ENCODE measurements around the gene CDC42EP2.

Gene CDC42EP2

DNA sequence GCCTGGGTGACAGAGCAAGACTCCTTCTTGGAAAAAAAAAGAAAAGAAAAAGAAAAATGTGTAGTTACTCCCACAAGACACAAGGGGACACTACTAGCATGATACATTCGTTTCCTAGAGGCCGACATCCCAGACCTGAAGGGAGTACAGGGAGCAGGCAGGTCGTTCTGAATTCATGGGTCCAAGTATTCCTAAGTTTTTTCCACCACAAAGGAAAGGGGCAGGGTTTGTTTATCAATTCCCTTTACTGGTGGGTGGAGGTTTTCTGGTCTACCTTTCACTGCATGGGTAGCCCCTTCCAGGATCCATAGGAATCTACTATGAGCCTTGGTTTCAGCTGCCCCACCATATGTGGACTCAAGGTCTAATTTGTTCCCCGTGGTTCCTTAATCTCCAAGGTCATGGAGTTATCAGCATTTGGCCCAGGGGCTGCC, 51.7 kb downstream of the CDC42EP2 start:
- TF ChIP-seq RAD21 (IDR thresholded peaks at IDR 0.05; ENCODE audit: low read depth) (peak; percentile 96), YY1 (IDR thresholded peaks at IDR 0.05; ENCODE audit: low read depth) (no peak), TEAD4 (IDR thresholded peaks at IDR 0.05) (0 out of 2 replicates have a peak, but pooled peaks have one; percentile 19)

DNA sequence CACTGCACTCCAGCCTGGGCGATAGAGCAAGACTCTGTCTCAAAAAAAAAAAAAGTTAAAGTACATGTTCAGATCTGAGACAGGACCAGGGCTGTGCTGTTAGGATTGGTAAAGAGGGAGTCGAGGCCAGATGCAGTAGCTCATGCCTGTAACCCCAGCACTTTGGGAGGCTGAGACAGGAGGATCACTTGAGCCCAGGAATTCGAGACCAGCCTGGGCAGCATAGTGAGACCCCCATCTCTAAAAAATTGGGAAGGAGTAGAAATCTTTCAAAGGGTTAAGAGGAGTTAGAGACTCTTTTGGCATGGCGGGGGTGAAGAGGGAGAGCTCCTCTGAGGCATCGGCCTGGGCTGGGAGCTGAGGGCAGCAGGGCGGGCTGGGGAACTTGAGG, 56.0 kb downstream of the CDC42EP2 start:
- TF ChIP-seq CREB1 (IDR thresholded peaks at IDR 0.05; ENCODE audit: low read depth) (no peak), RAD21 (IDR thresholded peaks at IDR 0.05; ENCODE audit: low read depth) (no peak), TEAD4 (IDR thresholded peaks at IDR 0.05) (no peak), TCF12 (IDR thresholded peaks at IDR 0.05; ENCODE audit: low read depth) (no peak), YY1 (IDR thresholded peaks at IDR 0.05; ENCODE audit: low read depth) (no peak), EP300 (IDR thresholded peaks at IDR 0.05; ENCODE audit: borderline replicate concordance) (no peak), FOXM1 (IDR thresholded peaks at IDR 0.05; ENCODE audit: borderline replicate concordance, low read depth) (no peak), ZBTB7A (IDR thresholded peaks at IDR 0.05; ENCODE audit: low read depth) (no peak), NFIC (IDR thresholded peaks at IDR 0.05) (no peak), TAF1 (IDR thresholded peaks at IDR 0.05; ENCODE audit: low read depth) (no peak), CEBPB (IDR thresholded peaks at IDR 0.05) (no peak)
- TF ChIP-seq, protein P1, sequence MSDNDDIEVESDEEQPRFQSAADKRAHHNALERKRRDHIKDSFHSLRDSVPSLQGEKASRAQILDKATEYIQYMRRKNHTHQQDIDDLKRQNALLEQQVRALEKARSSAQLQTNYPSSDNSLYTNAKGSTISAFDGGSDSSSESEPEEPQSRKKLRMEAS (IDR thresholded peaks at IDR 0.05): no peak
- TF ChIP-seq, protein P2, sequence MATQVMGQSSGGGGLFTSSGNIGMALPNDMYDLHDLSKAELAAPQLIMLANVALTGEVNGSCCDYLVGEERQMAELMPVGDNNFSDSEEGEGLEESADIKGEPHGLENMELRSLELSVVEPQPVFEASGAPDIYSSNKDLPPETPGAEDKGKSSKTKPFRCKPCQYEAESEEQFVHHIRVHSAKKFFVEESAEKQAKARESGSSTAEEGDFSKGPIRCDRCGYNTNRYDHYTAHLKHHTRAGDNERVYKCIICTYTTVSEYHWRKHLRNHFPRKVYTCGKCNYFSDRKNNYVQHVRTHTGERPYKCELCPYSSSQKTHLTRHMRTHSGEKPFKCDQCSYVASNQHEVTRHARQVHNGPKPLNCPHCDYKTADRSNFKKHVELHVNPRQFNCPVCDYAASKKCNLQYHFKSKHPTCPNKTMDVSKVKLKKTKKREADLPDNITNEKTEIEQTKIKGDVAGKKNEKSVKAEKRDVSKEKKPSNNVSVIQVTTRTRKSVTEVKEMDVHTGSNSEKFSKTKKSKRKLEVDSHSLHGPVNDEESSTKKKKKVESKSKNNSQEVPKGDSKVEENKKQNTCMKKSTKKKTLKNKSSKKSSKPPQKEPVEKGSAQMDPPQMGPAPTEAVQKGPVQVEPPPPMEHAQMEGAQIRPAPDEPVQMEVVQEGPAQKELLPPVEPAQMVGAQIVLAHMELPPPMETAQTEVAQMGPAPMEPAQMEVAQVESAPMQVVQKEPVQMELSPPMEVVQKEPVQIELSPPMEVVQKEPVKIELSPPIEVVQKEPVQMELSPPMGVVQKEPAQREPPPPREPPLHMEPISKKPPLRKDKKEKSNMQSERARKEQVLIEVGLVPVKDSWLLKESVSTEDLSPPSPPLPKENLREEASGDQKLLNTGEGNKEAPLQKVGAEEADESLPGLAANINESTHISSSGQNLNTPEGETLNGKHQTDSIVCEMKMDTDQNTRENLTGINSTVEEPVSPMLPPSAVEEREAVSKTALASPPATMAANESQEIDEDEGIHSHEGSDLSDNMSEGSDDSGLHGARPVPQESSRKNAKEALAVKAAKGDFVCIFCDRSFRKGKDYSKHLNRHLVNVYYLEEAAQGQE (IDR thresholded peaks at IDR 0.05; ENCODE audit: low read depth): no peak
- TF ChIP-seq, protein P3, sequence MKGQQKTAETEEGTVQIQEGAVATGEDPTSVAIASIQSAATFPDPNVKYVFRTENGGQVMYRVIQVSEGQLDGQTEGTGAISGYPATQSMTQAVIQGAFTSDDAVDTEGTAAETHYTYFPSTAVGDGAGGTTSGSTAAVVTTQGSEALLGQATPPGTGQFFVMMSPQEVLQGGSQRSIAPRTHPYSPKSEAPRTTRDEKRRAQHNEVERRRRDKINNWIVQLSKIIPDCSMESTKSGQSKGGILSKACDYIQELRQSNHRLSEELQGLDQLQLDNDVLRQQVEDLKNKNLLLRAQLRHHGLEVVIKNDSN (IDR thresholded peaks at IDR 0.05): no peak

Measured in Ishikawa (cell line).